Amniotic epithelial cell (primary cell): ENCODE data around the gene ZCCHC9.
"Not testable (repeated sequence)": the region's sequence is repeated elsewhere in the genome, so short reads cannot be mapped to it uniquely, and the experiment has no call there.

Experiments
- DNase-seq: peaks from one replicate; pipeline ENCODE4 v3.0.0-alpha.2; 2010; ENCODE audit warnings: low read depth

Gene ZCCHC9

GRCh38 chr5:81305785-81306184 is 4.4 kb downstream of the ZCCHC9 start:
- DNase-seq: no peak

GRCh38 chr5:81308836-81309235 is 7.4 kb downstream of the ZCCHC9 start:
- DNase-seq: no peak

DNA sequence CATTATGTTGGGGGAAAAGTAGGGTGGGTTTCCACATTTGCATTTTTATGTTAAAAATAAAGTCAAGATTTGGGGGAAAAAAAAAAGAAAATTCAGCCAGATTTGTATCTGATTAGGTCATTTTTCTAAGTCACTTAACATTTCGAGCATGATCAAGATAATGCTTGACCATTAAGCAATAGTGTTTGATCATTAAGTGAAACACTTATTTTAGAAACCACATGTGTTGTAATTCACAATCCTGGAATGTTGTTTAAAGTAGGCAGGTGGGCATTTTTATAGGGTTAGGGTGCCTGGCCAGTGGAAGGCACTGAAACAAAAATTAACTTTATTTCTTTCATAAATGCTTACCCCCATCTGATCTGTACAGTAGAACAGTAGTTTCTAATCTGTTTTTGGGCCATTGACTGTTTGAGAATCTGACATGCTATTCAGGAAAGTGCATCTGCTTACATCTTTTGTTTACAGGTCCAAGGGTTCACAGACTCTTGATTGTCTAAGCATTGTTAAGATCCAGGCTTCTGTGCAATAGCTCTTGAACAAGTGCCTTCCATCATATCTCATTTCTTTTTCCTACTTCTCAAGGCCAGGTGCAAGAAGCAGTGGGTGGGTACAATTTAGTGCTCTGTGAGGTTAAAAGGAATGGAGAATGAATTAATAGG is 9.1 kb downstream of the ZCCHC9 start:
- no peak for DNase-seq

DNA sequence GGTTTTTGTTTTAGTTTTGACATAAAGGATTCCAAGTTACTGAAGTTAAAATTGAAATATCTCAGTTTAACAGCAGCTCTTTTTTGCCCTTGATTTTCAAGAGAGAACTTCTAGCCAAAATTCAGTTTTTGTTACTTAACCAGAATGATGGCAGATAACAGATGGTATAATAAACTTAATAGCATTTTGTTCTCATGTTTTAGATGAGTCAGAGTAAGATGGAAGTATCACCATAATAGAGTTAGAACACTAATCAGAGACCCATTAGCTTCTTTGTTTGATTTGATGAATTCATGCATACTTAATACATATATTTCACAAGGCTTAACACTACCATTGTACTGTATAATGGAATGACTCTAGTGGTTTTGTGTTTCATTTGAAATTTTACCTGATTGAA is 11.9 kb downstream of the ZCCHC9 start:
- DNase-seq: no peak

GRCh38 chr5:81313686-81314085 is 12.3 kb downstream of the ZCCHC9 start:
- peak; percentile 55 for DNase-seq

DNA sequence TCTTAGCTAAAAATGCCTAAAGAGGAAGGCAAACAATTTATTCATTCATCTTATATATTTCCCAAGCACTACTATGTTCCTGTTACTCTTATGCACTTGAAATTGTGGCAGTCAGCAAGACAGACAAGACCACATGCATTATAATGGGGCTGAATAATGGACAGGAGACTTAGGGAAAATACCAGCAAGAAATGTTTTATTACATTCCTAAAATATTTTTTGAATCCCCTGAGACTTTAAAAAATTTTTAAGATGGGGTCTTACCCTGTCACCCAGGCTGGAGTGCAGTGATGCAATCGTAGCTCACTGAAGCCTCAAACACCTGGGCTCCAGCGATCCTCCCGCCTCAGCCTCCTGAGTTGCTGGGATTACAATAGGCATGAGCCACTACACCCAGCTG is 13.2 kb downstream of the ZCCHC9 start:
- DNase-seq: no peak

DNA sequence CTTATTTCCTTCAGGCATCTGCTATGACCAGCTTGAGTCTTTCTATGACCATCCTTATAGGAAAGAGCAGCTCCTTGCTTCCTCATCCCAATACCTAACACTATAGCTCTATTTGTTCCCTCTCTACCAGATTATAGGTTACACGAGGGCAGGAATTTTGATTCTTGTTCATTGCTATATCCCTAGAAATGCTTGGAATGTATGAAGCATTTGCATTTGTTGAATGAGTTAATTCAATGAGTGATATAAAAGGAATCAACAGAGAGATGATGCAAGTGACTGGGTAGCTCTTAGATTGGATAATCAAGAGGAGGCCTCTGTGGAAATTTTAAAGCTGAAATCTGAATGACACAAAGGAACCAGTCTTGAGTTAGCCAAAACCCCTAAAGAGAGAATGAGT is 13.9 kb downstream of the ZCCHC9 start:
- DNase-seq: peak; percentile 78

- DNase-seq: no peak
Observed at GRCh38 chr5:81315830-81316229, 14.4 kb downstream of the ZCCHC9 start.

- DNase-seq: no peak
Observed at GRCh38 chr5:81316571-81316970, 15.2 kb downstream of the ZCCHC9 start.

DNA sequence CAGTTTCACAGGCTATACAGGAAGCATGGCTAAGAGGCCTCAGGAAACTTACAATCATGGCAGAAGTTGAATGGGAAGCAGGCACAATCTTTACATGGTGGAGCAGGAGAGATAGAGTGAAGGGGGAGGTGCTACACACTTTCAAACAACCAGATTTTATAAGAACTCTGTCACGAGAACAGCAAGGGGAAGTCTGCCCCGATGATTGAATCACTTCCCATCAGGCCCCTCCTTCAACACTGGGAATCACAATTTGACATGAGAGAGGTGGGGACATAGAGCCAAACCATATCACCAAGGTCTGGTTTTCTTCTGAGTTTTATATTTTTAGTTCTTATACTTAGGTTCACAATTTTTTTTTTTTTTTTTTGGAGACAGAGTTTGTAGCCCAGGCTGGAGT is 16.1 kb downstream of the ZCCHC9 start:
- no peak for DNase-seq

- peak; percentile 46 for DNase-seq
Observed at GRCh38 chr5:81326554-81326953, 25.2 kb downstream of the ZCCHC9 start.

DNA sequence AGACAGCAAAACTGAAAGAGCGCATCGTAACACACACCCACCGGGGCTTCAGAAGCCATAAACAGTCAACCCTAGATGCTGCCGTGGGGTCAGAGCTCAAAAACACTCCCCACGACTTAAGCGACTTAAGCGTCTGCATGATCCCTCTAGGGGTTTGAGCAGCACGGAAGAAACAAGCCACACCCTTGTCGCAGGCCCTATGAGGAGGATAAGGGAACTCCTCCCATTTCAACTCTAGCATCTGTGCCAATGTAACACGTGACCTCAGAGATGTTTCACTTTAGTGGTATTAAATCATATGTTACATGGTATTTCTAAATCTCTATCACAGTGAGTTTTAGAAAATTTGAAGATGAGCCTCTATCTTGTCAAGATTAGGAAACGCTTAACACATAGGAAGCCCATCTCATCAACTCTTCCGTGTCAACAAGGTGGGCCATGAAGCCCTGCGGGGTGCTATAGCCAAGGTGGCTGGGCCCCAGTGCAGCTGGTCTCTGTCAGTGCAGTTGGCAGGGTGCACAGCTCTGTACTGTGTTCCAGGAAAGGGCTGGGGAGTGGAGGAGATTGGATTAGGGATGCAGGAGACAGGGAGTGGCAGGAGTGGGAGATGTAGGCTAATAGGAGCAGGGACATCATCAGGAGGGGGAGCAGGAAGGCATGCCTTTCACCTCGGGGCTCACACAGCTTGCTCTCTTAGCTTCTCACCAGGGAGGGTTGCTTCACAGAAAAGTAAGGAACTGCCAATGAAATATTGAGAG is 33.1 kb downstream of the ZCCHC9 start:
- no peak for DNase-seq

- no peak for DNase-seq
Observed at GRCh38 chr5:81335946-81336345, 34.6 kb downstream of the ZCCHC9 start.

GRCh38 chr5:81336556-81336955 is 35.2 kb downstream of the ZCCHC9 start:
- peak; percentile 13 for DNase-seq

- no peak for DNase-seq
Observed at GRCh38 chr5:81337803-81338202, 36.4 kb downstream of the ZCCHC9 start.

GRCh38 chr5:81338213-81338612 is 36.8 kb downstream of the ZCCHC9 start:
- DNase-seq: not testable (repeated sequence)

DNA sequence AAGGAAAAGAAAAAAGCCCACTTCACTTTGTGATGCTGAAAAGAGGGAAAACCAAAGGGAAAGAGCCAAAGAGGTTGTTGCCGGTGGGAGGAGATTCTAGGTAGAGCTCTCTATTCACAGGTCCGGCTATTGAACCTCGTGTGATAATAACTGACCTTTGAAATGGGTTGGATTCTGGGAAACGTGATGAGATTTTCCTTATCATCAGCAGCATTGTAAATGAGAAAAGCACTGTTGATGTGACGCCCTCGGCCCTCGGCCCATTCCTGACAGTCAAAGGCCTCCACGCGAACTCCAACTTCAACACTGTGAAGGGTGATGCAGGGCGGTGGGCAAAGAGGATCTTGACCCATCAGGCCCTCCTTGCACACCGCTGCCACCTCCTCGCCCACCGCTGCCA is 43.3 kb downstream of the ZCCHC9 start:
- no peak for DNase-seq

- no peak for DNase-seq
Observed at GRCh38 chr5:81345411-81346003, 44.1 kb downstream of the ZCCHC9 start.

DNA sequence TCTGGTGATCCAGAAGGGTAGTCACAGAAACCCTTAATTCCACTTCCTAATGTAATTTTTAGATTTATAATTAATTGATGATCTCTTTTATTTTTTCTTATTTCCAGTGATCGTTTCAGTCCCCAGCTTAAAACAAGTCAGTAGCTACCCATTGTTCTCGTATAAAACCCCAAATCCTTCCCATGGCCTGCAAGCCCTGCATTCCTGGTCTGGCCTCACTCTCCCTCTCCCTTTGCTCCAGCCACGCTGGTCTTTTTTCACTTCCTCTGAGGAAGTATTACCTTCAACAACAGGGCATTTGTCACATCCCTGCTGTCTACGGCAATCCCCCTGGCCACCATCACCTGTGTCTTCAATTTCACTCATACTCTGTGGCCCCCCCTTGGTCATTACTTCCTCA is 47.8 kb downstream of the ZCCHC9 start:
- no peak for DNase-seq

DNA sequence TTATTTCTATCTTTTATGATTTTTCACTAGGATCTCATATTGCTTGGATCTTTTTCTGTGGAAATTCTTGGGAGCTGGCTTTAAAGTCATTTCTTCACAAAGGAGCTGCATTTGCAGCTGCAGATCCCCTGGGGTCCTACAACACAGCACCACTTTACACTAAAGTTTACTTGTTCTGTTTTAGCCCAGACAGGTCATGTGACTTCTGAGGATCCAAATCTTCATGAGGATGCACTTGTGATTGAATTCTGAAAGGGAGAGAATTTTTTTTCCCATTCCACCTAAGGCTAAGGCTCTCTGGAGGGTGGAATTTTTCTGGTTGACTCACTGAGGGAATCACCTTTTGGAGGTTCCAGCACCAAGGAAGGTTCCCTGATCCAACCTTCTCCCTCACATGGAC is 49.1 kb downstream of the ZCCHC9 start:
- DNase-seq: no peak

DNA sequence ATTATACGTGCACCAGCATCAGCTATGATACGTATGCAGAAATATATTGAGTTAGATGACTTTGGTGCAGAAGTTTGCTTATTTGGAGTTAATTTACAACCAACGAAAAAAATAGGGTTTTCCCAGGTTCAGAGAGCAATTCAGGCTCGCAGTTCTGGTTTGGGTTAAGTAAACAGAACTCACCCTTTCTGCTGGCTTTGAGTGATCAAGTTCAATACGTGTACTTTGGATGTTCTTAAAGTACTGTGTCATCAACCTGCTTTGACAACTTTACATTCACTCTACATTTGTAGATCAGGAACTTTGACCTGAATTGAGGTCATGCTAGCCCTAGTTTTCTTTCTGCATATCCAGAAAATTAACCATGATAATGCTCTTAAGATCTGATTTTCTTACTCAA is 51.8 kb downstream of the ZCCHC9 start:
- DNase-seq: no peak

- no peak for DNase-seq
Observed at GRCh38 chr5:81354093-81354492, 52.7 kb downstream of the ZCCHC9 start.
